ENCODE data around the gene IDE. TPM values are rescaled to one million over a fixed set of nuclear protein-coding genes. Genes with fewer than 3 reads are reported as not detected.

The IDE gene
- total and polyA plus RNA-seq, 2 of the 13 experiments (the other 11 are each of a cell fraction or from before 2014, with no cell fraction given): 16.1 to 52.1 TPM

DNA sequence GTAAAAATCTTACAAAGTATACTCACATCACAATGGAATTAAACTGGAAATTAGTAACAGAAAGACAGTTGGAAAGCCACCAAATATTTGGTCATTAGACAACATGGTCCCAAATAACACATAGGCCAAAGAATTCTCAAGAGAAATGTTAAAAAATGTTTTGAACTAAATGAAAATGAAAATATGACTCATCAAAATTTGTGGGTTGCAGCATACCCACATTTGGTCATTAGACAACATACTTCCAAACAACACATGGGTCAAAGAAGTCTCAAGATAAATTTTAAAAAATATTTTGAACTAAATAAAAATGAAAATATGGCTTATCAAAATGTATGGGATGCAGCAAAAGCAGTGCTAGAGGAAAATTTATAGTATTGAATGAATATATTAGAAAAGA, 152.3 kb downstream of the IDE start:
- in situ Hi-C loops (cut with HindIII; ENCODE audit: extremely low pct_ligation_motif_present, low pct_unique_long_range_greater_than_20kb) (no loop called here), intact Hi-C loops (cut with micrococcal nuclease; ENCODE audit: unreplicated experiment) (no loop called here)
- Histone ChIP-seq H3K4me1 (ENCODE audit: insufficient read depth, low read length) (no peaks in the 10 kb centered on the region), H2AFZ (ENCODE audit: low read length) (no peak overlapping the region), H3K4me3 (replicated peaks in 1 of 3; ENCODE audit: insufficient read depth in 1 of 3, low read depth in 2 of 3, low read length in 3 of 3) (no peak overlapping the region), H3K79me2 (ENCODE audit: insufficient read depth, low read length) (no peaks in the 10 kb centered on the region), H3K27me3 (ENCODE audit: control insufficient read depth in 1 of 2, insufficient read depth in 2 of 2, low read length in 2 of 2) (peaks cover 0 to 26% of the 10 kb centered on the region in 2 experiments; a peak in 2 of 5 replicates), H3K9ac (ENCODE audit: insufficient read depth, low read depth, low read length) (no peak overlapping the region), H3K4me2 (ENCODE audit: low read depth, low read length) (no peak overlapping the region), H3K9me3 (ENCODE audit: low read length) (no peaks in the 10 kb centered on the region), H3K36me3 (replicated peaks in 1 of 2; ENCODE audit: control insufficient read depth in 1 of 2, insufficient read depth in 2 of 2, low read length in 2 of 2) (no peaks in the 10 kb centered on the region), H4K20me1 (ENCODE audit: insufficient read depth, low read length) (no peaks in the 10 kb centered on the region), H3K27ac (ENCODE audit: extremely low read length, insufficient read depth, low read length) (no peak overlapping the region)
- DNase-seq (ENCODE audit: low spot score): no peak
- TF ChIP-seq, protein P1, sequence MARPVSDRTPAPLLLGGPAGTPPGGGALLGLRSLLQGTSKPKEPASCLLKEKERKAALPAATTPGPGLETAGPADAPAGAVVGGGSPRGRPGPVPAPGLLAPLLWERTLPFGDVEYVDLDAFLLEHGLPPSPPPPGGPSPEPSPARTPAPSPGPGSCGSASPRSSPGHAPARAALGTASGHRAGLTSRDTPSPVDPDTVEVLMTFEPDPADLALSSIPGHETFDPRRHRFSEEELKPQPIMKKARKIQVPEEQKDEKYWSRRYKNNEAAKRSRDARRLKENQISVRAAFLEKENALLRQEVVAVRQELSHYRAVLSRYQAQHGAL (CRISPR knock-in tag; IDR thresholded peaks at IDR 0.05; ENCODE audit: not compliant biosample characterization): no peak
- TF ChIP-seq ZNF703 (CRISPR knock-in tag; IDR thresholded peaks at IDR 0.05; ENCODE audit: borderline replicate concordance): no peak
- no peak for TF ChIP-seq HHEX (CRISPR knock-in tag; IDR thresholded peaks at IDR 0.05)
- peak; percentile 71 for TF ChIP-seq NFE2L2 (IDR thresholded peaks at IDR 0.05; ENCODE audit: low read length)
- TF ChIP-seq XBP1 (CRISPR knock-in tag; IDR thresholded peaks at IDR 0.05): no peak
- no peak for TF ChIP-seq ELF4 (CRISPR knock-in tag; IDR thresholded peaks at IDR 0.05; ENCODE audit: borderline replicate concordance)
- TF ChIP-seq ZNF790 (CRISPR knock-in tag; IDR thresholded peaks at IDR 0.05; ENCODE audit: borderline replicate concordance): no peak
- CTCF ChIA-PET (ENCODE audit: low intra/inter-chr PET ratio, low total read pairs): no interaction called here
- no peak for FAIRE-seq
- ATAC-seq: no peak
- BruUV-seq (replicated peaks): no TSS peak
- POLR2A ChIA-PET: no interaction called here

DNA sequence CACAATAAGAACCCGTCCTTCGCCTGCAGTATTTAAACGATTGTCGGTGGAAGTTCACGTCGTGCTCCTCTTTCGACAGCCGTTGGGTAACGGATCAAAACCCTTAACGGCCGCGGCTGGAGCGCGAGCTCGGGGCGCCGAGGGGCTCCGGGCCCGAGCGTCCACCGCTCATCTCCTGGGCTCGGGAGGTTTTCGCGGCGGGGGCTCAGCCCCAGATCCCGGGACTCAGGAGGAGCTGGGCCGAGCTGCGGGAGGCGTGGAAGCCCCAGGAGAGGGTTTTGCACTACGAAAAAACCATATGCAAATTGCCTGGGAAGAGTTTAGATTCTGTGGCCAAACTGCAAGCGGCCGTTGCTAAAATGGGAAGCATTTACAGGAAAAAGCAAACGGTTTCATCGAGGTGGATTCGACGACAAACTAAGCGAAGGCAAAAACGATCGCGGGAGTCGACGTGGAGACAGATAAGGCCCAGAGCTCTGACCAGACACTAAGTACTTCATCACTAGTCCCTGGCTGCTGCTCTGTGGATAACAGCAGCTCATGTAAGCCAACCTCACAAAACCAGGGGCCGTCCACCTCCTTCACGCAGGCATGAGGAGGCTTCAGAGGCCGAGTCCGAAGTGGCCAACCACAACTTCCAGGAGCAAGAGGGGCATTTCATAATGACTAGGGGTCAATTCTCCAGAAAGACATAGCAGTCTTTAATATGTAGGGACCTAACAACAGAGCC, 153.2 kb downstream of the IDE start:
- TF ChIP-seq ZNF232 (CRISPR knock-in tag; IDR thresholded peaks at IDR 0.05; ENCODE audit: borderline replicate concordance) (no peak), CBX2 (IDR thresholded peaks at IDR 0.05; ENCODE audit: low read depth, low read length) (peak; percentile 50; the same call in 1 of the 2 replicates), CBX2 (CRISPR knock-in tag; IDR thresholded peaks at IDR 0.05; ENCODE audit: low read depth) (no peak)
- Histone ChIP-seq H3K9ac (ENCODE audit: insufficient read depth, low read depth, low read length) (no peak overlapping the region), H3K27ac (ENCODE audit: extremely low read length, insufficient read depth, low read length) (no peak overlapping the region), H4K20me1 (ENCODE audit: insufficient read depth, low read length) (no peaks in the 10 kb centered on the region), H3K4me1 (ENCODE audit: insufficient read depth, low read length) (no peaks in the 10 kb centered on the region), H3K9me3 (ENCODE audit: low read length) (no peaks in the 10 kb centered on the region), H2AFZ (ENCODE audit: low read length) (no peak overlapping the region), H3K79me2 (ENCODE audit: insufficient read depth, low read length) (no peaks in the 10 kb centered on the region), H3K4me3 (replicated peaks in 1 of 3; ENCODE audit: insufficient read depth in 1 of 3, low read depth in 2 of 3, low read length in 3 of 3) (peak overlapping the region in 2 of 3 experiments; percentile 9 to 18; a peak in 3 of 6 replicates), H3K36me3 (replicated peaks in 1 of 2; ENCODE audit: control insufficient read depth in 1 of 2, insufficient read depth in 2 of 2, low read length in 2 of 2) (no peaks in the 10 kb centered on the region), H3K4me2 (ENCODE audit: low read depth, low read length) (peak overlapping the region; percentile 36), H3K27me3 (ENCODE audit: control insufficient read depth in 1 of 2, insufficient read depth in 2 of 2, low read length in 2 of 2) (peaks cover 0 to 26% of the 10 kb centered on the region in 2 experiments; a peak in 2 of 5 replicates)
- intact Hi-C loops (cut with micrococcal nuclease; ENCODE audit: unreplicated experiment) (no loop called here), in situ Hi-C loops (cut with HindIII; ENCODE audit: extremely low pct_ligation_motif_present, low pct_unique_long_range_greater_than_20kb) (no loop called here)
- ChIA-PET CTCF (ENCODE audit: low intra/inter-chr PET ratio, low total read pairs) (no interaction called here), POLR2A (interaction anchor here (1.4 kb wide), 1 partner anchor 130 kb away, joined by 3 read pairs; the partner anchor contains the start of genes CPEB3 and MARCHF5)
- no peak for FAIRE-seq
- BruUV-seq (replicated peaks): no TSS peak
- no peak for DNase-seq (ENCODE audit: low spot score)
- peak; percentile 56; the same call in 2 of the 3 replicates for ATAC-seq
- 61% methylated on average over 45 of the region's 46 CpGs for WGBS (ENCODE audit: low lambda C conversion rate)

Measured in HepG2 (cell line).